ENCODE measurements around the gene KLK4. TPM values are rescaled to one million over a fixed set of nuclear protein-coding genes. Genes with fewer than 3 reads are reported as not detected.
A peak's percentile ranks its signal among the peaks of the same experiment; 100 is the strongest.

The KLK4 gene
- total and polyA plus RNA-seq, 7 experiments from 2014 or later = not detected

DNA sequence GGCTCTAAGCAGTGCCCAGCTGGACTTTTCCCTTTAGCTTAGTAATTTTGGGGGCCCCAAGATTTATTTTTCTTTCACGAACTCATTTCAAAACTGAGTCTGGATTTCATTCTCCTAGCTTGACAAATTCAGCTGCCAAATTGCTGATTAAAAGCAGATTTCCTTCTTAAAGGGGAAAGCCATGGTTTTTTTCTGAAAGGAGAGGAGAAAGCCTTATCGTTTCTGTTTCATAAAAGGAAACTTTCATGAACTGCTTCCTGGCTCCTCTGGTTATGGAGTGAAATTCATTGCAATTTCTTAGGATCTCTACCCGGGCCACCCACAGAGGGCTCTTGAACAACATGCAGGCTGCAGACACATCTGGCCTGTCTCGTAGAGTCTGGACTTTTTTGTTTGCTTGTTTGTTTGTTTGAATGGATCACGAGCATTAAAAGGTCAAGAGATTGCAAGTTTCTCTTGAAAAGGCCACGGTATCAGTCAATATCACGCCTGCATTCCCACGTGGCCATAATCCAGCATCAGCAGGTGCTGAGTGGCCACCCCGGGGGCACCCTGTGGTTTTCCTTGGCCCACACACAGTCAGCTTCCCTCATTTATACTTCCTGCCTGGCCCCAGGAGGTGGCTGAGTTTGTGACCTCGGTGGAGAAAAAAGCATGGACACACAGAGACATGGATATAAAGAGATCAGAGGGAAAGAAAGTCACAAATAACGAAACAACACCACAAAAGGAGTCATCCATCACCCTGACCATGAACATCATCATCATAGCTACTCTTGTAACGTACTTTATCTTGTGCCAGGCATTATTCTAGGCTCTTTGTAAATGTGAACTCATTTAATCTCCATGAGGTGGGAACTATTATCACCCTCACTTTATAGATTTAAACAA, 10.5 kb upstream of the KLK4 start:
- no peak for DNase-seq
- ChIA-PET CTCF (interaction anchor here (0.6 to 1.3 kb wide), 6 partner anchors 16 to 665 kb away, joined by 3 to 5 read pairs (median 4); no protein-coding TSS in a partner anchor), POLR2A (no interaction called here)
- no peak overlapping the region for H3K27ac ChIP-seq (ENCODE audit: low read depth, low read length)
- intact Hi-C loops (cut with micrococcal nuclease) = loop anchor here (1.0 to 10.0 kb wide), 6 partner anchors 15 to 669 kb away; partner anchors contain the start of gene CLEC11A (in 1 of the 2)
- Mint-ChIP-seq H3K9me3 (no peaks in the 10 kb centered on the region), H3K36me3 (no peaks in the 10 kb centered on the region), H3K27me3 (peaks cover 32 to 57% (median 44%) of the 10 kb centered on the region in 5 donors), H3K4me1 (peaks cover 2 to 10% (median 8%) of the 10 kb centered on the region in 7 donors), H3K4me3 (peak overlapping the region in 1 of 10 donors; percentile 27), H3K27ac (no peak overlapping the region)
- no peaks in the 10 kb centered on the region for H3K36me3 ChIP-seq (ENCODE audit: control insufficient read depth in 2 of 3, insufficient read depth in 3 of 3, low read length in 3 of 3)
- H3K9me3 ChIP-seq (ENCODE audit: control insufficient read depth in 2 of 3, low read length in 3 of 3) = no peaks in the 10 kb centered on the region
- H3K4me3 ChIP-seq (ENCODE audit: low read length) = no peak overlapping the region
- H3K4me1 ChIP-seq (ENCODE audit: control insufficient read depth in 2 of 2, insufficient read depth in 2 of 2, low read length in 2 of 2) = no peaks in the 10 kb centered on the region
- ATAC-seq = peak; percentile 4
- peaks cover 0 to 3% of the 10 kb centered on the region in 2 donors for H3K27me3 ChIP-seq (ENCODE audit: control insufficient read depth in 2 of 2, insufficient read depth in 2 of 2, low read length in 2 of 2)

DNA sequence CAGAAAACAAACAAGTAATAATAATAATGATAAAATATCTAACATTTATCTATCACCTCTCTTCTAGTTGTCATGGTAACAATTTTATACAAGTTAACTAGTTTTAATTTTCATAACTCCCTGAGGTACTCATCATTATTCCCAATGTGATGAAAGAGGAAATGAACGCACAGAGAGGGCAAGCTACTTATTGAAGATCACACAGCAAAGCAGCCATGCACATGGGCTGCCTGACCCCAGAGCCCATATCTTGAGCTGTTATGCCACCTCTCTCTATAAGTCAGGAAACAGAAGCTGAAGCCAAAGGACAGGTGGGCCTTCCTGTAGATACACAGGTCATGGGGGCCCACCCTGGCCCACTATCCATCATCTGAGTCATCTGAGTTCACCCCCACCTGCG, 4.9 kb upstream of the KLK4 start:
- H3K27me3 Mint-ChIP-seq = peaks cover 16 to 50% (median 34%) of the 10 kb centered on the region in 5 donors
- CTCF ChIA-PET = no interaction called here
- Histone ChIP-seq H3K27ac (ENCODE audit: low read depth, low read length) (no peak overlapping the region), H3K36me3 (ENCODE audit: control insufficient read depth in 2 of 3, insufficient read depth in 3 of 3, low read length in 3 of 3) (no peaks in the 10 kb centered on the region), H3K27me3 (ENCODE audit: control insufficient read depth in 2 of 2, insufficient read depth in 2 of 2, low read length in 2 of 2) (no peaks in the 10 kb centered on the region), H3K9me3 (ENCODE audit: control insufficient read depth in 2 of 3, low read length in 3 of 3) (no peaks in the 10 kb centered on the region), H3K4me3 (ENCODE audit: low read length) (no peak overlapping the region), H3K4me1 (ENCODE audit: control insufficient read depth in 2 of 2, insufficient read depth in 2 of 2, low read length in 2 of 2) (no peaks in the 10 kb centered on the region)
- peaks cover 0 to 2% (median 0%) of the 10 kb centered on the region in 7 donors for H3K4me1 Mint-ChIP-seq
- H3K4me3 Mint-ChIP-seq = no peak overlapping the region
- ATAC-seq = no peak
- no peaks in the 10 kb centered on the region for H3K36me3 Mint-ChIP-seq
- intact Hi-C loops (cut with micrococcal nuclease) = no loop called here
- DNase-seq = no peak
- H3K9me3 Mint-ChIP-seq = peaks cover 0 to 1% (median 0%) of the 10 kb centered on the region in 11 donors
- POLR2A ChIA-PET = no interaction called here
- H3K27ac Mint-ChIP-seq = no peak overlapping the region

DNA sequence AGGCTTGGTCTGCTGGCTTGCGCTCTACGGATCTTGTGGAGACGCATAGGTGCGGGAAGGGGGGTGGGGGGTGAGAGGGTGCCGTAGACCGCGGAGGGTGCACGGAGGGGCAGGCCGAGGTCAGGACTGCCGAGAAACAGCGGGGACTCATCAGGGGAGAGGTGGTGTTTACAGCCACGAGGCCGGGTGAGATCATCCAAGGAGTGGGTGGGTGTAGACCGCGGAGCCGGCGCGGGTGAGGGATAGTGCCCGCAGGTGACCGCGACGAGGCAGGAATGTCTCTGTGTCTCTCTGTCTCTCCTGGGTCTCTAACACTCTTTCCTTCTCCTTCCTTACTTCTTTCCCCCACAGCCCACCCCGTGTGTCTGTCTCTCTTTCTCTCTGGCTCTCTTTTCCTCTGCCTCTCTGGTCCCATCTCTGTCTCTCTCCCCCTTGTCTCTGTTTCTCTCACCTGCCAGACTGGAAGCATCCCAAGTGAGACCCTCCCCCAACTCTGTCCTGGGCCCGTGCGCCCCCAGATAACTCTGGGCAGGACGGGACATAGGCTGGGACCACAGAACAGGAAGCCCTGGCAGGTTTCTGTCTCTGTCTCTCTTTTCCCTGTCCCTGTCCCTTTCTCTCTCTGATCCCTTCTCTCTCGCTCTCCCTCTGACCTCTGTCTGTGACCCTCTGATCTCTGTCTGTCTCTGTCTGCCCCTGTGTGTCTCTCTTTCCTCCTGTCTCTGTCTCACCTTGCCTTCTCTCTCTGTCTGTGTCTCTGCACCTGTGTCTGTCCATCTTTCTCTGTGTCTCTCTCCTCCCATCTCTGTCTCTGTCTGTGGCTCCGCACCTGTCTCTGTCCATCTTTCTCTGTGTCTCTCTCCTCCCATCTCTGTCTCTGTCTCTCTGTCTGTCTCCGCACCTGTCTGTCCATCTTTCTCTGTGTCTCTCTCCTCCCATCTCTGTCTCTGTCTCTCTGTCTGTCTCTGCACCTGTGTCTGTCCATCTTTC, 1.8 kb upstream of the KLK4 start:
- Histone ChIP-seq H3K27ac (ENCODE audit: low read depth, low read length) (no peak overlapping the region), H3K4me1 (ENCODE audit: control insufficient read depth in 2 of 2, insufficient read depth in 2 of 2, low read length in 2 of 2) (no peaks in the 10 kb centered on the region), H3K9me3 (ENCODE audit: control insufficient read depth in 2 of 3, low read length in 3 of 3) (no peaks in the 10 kb centered on the region), H3K4me3 (ENCODE audit: low read length) (no peak overlapping the region), H3K27me3 (ENCODE audit: control insufficient read depth in 2 of 2, insufficient read depth in 2 of 2, low read length in 2 of 2) (peaks cover 0 to 3% of the 10 kb centered on the region in 2 donors), H3K36me3 (ENCODE audit: control insufficient read depth in 2 of 3, insufficient read depth in 3 of 3, low read length in 3 of 3) (no peaks in the 10 kb centered on the region)
- Mint-ChIP-seq H3K36me3 (no peaks in the 10 kb centered on the region), H3K27me3 (peaks cover 33 to 54% (median 47%) of the 10 kb centered on the region in 5 donors), H3K9me3 (peaks cover 0 to 4% (median 0%) of the 10 kb centered on the region in 11 donors), H3K4me3 (no peak overlapping the region), H3K27ac (no peak overlapping the region), H3K4me1 (peaks cover 0 to 11% (median 6%) of the 10 kb centered on the region in 7 donors)
- ATAC-seq (no peak), DNase-seq (peak in 1 of 9 donors; percentile 54)
- CTCF ChIA-PET = no interaction called here
- intact Hi-C loops (cut with micrococcal nuclease) = no loop called here
- POLR2A ChIA-PET = no interaction called here

DNA sequence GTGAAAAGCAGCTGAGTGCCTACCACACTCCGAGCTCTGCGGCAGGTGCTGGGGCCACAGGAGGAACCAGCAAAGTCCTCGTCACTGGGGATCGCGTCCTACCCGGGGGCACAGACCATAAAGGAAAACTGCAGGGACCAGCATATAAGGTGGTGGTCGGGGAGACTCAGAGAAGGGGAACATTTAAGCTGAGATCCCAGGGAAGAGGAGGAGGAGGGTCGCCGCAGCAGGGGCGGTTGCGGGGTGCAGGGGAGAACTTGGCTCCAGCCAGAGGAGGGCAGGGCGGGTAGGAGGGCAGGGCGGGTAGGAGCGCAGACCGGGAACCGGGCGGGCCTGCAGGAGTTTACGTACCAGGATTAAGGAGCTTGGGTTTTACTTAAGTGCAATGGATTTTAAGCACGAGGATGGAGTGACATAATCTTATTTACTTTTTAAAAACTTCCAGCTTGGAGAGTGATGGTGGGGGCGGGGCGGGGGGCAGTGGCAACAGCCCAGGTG, 956 bp upstream of the KLK4 start:
- no peaks in the 10 kb centered on the region for H3K4me1 ChIP-seq (ENCODE audit: control insufficient read depth in 2 of 2, insufficient read depth in 2 of 2, low read length in 2 of 2)
- ATAC-seq = no peak
- intact Hi-C loops (cut with micrococcal nuclease) = no loop called here
- POLR2A ChIA-PET = no interaction called here
- no peak overlapping the region for H3K4me3 ChIP-seq (ENCODE audit: low read length)
- H3K27ac Mint-ChIP-seq = no peak overlapping the region
- peaks cover 0 to 4% (median 0%) of the 10 kb centered on the region in 11 donors for H3K9me3 Mint-ChIP-seq
- no peak overlapping the region for H3K27ac ChIP-seq (ENCODE audit: low read depth, low read length)
- H3K9me3 ChIP-seq (ENCODE audit: control insufficient read depth in 2 of 3, low read length in 3 of 3) = no peaks in the 10 kb centered on the region
- CTCF ChIA-PET = no interaction called here
- H3K36me3 ChIP-seq (ENCODE audit: control insufficient read depth in 2 of 3, insufficient read depth in 3 of 3, low read length in 3 of 3) = no peaks in the 10 kb centered on the region
- no peaks in the 10 kb centered on the region for H3K36me3 Mint-ChIP-seq
- peaks cover 0 to 3% of the 10 kb centered on the region in 2 donors for H3K27me3 ChIP-seq (ENCODE audit: control insufficient read depth in 2 of 2, insufficient read depth in 2 of 2, low read length in 2 of 2)
- DNase-seq = no peak
- peaks cover 36 to 58% (median 56%) of the 10 kb centered on the region in 5 donors for H3K27me3 Mint-ChIP-seq
- H3K4me3 Mint-ChIP-seq = no peak overlapping the region
- H3K4me1 Mint-ChIP-seq = peaks cover 0 to 11% (median 6%) of the 10 kb centered on the region in 7 donors

DNA sequence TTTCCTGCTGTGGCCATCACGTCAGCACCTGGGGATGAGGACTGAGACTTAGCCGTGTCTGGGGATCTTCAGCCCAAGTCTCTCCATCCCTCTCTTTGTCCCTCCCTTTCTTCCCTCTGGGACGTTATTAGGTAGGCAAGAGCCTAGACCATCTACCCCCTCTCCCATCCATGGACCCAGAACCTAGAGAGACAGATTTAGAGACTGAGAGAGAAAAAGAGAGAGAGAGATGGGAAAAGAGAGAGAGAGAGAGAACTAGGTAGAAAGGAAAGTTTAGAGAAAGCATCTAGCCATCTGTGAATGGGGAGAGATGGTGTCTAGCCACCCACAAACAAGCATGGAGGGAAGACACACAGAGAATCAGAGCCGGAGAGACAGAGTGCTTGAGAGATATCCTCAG, 473 bp downstream of the KLK4 start:
- no peaks in the 10 kb centered on the region for H3K36me3 ChIP-seq (ENCODE audit: control insufficient read depth in 2 of 3, insufficient read depth in 3 of 3, low read length in 3 of 3)
- Mint-ChIP-seq H3K36me3 (no peaks in the 10 kb centered on the region), H3K27me3 (peaks cover 36 to 63% (median 58%) of the 10 kb centered on the region in 5 donors), H3K27ac (peak overlapping the region in 1 of 9 donors; percentile 15), H3K9me3 (peaks cover 0 to 4% (median 0%) of the 10 kb centered on the region in 11 donors), H3K4me1 (peaks cover 0 to 11% (median 6%) of the 10 kb centered on the region in 7 donors), H3K4me3 (no peak overlapping the region)
- POLR2A ChIA-PET = no interaction called here
- H3K9me3 ChIP-seq (ENCODE audit: control insufficient read depth in 2 of 3, low read length in 3 of 3) = no peaks in the 10 kb centered on the region
- CTCF ChIA-PET = no interaction called here
- no peak overlapping the region for H3K27ac ChIP-seq (ENCODE audit: low read depth, low read length)
- no peaks in the 10 kb centered on the region for H3K4me1 ChIP-seq (ENCODE audit: control insufficient read depth in 2 of 2, insufficient read depth in 2 of 2, low read length in 2 of 2)
- no peak overlapping the region for H3K4me3 ChIP-seq (ENCODE audit: low read length)
- intact Hi-C loops (cut with micrococcal nuclease) = no loop called here
- DNase-seq (no peak), ATAC-seq (no peak)
- peaks cover 0 to 3% of the 10 kb centered on the region in 2 donors for H3K27me3 ChIP-seq (ENCODE audit: control insufficient read depth in 2 of 2, insufficient read depth in 2 of 2, low read length in 2 of 2)

DNA sequence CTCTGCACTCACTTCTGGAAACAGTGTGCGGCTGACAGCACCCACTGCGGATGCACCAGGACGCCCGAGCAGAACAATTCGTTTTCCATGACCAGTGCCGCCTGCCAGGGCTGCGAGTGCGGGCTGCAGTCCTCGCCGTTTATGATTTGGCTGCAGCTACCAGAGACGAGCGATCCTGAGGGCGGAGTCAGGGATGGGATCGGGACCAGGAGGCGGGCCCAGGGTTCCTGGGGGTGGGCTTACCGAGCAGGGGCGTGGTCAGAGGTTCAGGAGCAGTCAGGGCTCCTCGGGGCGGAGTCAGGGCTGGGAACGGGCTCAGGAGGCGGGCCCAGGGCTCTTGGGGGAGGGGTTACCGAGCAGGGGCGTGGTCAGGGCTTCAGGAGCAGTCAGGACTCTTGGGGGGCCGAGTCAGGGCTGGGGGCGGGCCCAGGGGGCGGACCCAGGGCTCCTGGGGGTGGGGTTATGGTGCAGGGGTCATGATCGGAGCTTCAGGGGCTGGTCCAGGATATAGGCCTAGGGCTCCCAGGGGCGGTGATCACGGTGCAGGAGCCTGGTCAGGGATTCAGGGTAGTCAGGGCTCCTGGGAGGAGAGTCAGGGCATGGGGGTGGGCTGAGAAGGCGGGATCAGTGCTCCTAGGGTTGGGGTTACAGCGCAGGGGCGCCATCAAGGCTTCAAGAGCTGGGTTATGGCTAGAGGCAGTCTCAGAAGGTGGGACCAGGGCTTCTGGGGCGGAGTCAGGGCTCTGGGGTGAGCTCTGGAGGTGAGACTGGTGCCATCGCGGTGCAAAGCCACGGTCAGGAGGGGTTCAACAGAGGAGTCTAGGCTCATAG, 1.7 kb downstream of the KLK4 start:
- intact Hi-C loops (cut with micrococcal nuclease) = no loop called here
- Mint-ChIP-seq H3K4me3 (peak overlapping the region in 7 of 10 donors; percentile 27 to 73 (median 51)), H3K27ac (no peak overlapping the region), H3K4me1 (peaks cover 0 to 11% (median 6%) of the 10 kb centered on the region in 7 donors), H3K36me3 (no peaks in the 10 kb centered on the region), H3K9me3 (peaks cover 0 to 4% (median 0%) of the 10 kb centered on the region in 11 donors), H3K27me3 (peaks cover 37 to 74% (median 65%) of the 10 kb centered on the region in 5 donors)
- Histone ChIP-seq H3K36me3 (ENCODE audit: control insufficient read depth in 2 of 3, insufficient read depth in 3 of 3, low read length in 3 of 3) (no peaks in the 10 kb centered on the region), H3K9me3 (ENCODE audit: control insufficient read depth in 2 of 3, low read length in 3 of 3) (no peaks in the 10 kb centered on the region), H3K4me1 (ENCODE audit: control insufficient read depth in 2 of 2, insufficient read depth in 2 of 2, low read length in 2 of 2) (no peaks in the 10 kb centered on the region), H3K27ac (ENCODE audit: low read depth, low read length) (no peak overlapping the region), H3K4me3 (ENCODE audit: low read length) (no peak overlapping the region), H3K27me3 (ENCODE audit: control insufficient read depth in 2 of 2, insufficient read depth in 2 of 2, low read length in 2 of 2) (peaks cover 0 to 3% of the 10 kb centered on the region in 2 donors)
- DNase-seq = peak in 1 of 9 donors; percentile 49
- ATAC-seq = no peak
- ChIA-PET POLR2A (no interaction called here), CTCF (no interaction called here)
